CD4-positive, alpha-beta T cell treated with Interleukin-12 subunit alpha and Interleukin-12 subunit beta, for 1 hour (primary cell): ENCODE measurements around the gene TSPY2.
"Not testable (repeated sequence)": the region's sequence is repeated elsewhere in the genome, so short reads cannot be mapped to it uniquely, and the experiment has no call there.

Experiments
- DNase-seq: peaks from one replicate; pipeline ENCODE4 v3.0.0-alpha.2; 2020

TSPY2 gene, protein sequence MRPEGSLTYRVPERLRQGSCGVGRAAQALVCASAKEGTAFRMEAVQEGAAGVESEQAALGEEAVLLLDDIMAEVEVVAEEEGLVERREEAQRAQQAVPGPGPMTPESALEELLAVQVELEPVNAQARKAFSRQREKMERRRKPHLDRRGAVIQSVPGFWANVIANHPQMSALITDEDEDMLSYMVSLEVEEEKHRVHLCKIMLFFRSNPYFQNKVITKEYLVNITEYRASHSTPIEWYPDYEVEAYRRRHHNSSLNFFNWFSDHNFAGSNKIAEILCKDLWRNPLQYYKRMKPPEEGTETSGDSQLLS

GRCh38 chrY:6245923-6246322 is at the start of gene TSPY2:
TSPY2 (plus strand) TSS chrY:6246223; CDS start chrY:6246269, 46 bp downstream.
- not testable (repeated sequence) for DNase-seq

DNA sequence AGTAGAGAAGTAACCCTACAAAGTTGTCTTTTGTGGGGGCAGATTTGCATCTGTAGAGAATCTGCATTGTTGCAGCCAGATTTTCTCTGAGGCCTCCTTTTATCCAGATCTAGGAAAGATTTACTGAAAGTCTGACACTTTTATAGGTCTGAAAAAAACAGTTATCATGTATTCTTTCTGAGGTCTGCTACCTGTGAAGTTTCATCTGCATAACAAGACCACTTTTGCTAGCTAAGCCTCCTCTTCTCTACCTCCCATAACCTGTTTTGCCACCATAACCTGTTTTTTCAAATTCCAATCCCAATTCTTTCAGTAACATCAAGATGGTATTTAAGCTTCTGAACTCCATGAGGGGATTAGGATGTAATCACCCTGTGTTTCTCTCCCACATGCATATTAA is 36.5 kb upstream of the TSPY2 start:
- DNase-seq: not testable (repeated sequence)

- DNase-seq: not testable (repeated sequence)
Observed at GRCh38 chrY:6217045-6217444, 29.0 kb upstream of the TSPY2 start.

- DNase-seq: not testable (repeated sequence)
Observed at GRCh38 chrY:6269839-6270238, 23.8 kb downstream of the TSPY2 start.
